ENCODE measurements around the gene RHPN2.

DNA sequence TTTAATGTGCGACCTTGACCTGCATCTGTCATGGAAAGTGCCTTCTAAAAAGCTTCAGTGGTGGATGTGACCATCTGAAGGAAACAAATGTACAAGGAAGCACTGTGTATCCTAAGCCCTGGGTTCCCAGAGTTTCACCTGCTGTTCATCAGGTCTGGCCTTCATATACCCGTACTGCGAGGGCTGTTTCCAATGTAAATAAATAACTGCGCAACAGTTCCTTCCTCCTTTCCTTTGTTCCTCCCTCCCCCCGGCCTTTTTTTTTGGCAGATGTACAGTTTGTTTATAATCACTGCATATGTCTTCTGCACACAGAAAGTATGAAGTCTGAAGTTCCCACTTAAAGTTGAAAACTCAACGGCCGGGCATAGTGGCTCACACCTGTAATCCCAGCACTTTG, 87.4 kb downstream of the RHPN2 start:
- TF ChIP-seq, protein P1, sequence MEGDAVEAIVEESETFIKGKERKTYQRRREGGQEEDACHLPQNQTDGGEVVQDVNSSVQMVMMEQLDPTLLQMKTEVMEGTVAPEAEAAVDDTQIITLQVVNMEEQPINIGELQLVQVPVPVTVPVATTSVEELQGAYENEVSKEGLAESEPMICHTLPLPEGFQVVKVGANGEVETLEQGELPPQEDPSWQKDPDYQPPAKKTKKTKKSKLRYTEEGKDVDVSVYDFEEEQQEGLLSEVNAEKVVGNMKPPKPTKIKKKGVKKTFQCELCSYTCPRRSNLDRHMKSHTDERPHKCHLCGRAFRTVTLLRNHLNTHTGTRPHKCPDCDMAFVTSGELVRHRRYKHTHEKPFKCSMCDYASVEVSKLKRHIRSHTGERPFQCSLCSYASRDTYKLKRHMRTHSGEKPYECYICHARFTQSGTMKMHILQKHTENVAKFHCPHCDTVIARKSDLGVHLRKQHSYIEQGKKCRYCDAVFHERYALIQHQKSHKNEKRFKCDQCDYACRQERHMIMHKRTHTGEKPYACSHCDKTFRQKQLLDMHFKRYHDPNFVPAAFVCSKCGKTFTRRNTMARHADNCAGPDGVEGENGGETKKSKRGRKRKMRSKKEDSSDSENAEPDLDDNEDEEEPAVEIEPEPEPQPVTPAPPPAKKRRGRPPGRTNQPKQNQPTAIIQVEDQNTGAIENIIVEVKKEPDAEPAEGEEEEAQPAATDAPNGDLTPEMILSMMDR (IDR thresholded peaks at IDR 0.05): no peak
- no peak for TF ChIP-seq ZFX (IDR thresholded peaks at IDR 0.05; ENCODE audit: borderline replicate concordance)
